K562 (cell line): ENCODE results near the gene TPCN1. TPM values are rescaled to one million over a fixed set of nuclear protein-coding genes. Genes with fewer than 3 reads are reported as not detected.
A peak's percentile ranks its signal among the peaks of the same experiment; 100 is the strongest.

Experiments used
- AFF4 ChIP-seq: sonication (generic); formaldehyde crosslinking; IDR thresholded peaks from 2 replicates; pipeline ENCODE4 v1.8.0; 2023; ENCODE audit warnings: mild to moderate bottlenecking, missing genetic modification reagents
- ARID1B ChIP-seq: fragments of 450-650 bp; IDR thresholded peaks from 2 replicates; pipeline ENCODE4 v1.6.1; 2016; ENCODE audit warnings: antibody characterized with exemption, mild to moderate bottlenecking, inconsistent platforms
- ATF1 ChIP-seq, 2 experiments: fragments of 450-650 bp in 1 of 2; IDR thresholded peaks; 2 replicates each; pipeline ENCODE4 v1.6.1; 2016; ENCODE audit warnings: missing compliant biosample characterization in 1 of 2, missing genetic modification characterization in 1 of 2
- BMI1 ChIP-seq: fragments of 150-350 bp; IDR thresholded peaks from 2 replicates; pipeline ENCODE4 v1.6.1; 2014; ENCODE audit warnings: low read length
- CEBPZ ChIP-seq: fragments of 150-350 bp; IDR thresholded peaks from 2 replicates; pipeline ENCODE4 v1.6.1; 2014; ENCODE audit warnings: low read depth, mild to moderate bottlenecking, low read length, borderline replicate concordance
- CREB1 ChIP-seq, 2 experiments: sonication (generic) in 1 of 2; formaldehyde crosslinking in 1 of 2; IDR thresholded peaks; 2 replicates each; pipeline versions ENCODE4 v1.6.1 to v1.8.0; 2012 to 2022; ENCODE audit warnings: inconsistent platforms in 1 of 2, mild to moderate bottlenecking in 1 of 2, missing genetic modification reagents in 1 of 2, moderate library complexity in 1 of 2
- CREM ChIP-seq: IDR thresholded peaks from 2 replicates; pipeline ENCODE4 v1.6.1; 2014; ENCODE audit warnings: antibody characterized with exemption, low read depth
- CSDE1 ChIP-seq, 2 experiments: fragments of 450-650 bp; IDR thresholded peaks; 2 replicates each; pipeline ENCODE4 v1.6.1; 2016; ENCODE audit warnings: mild to moderate bottlenecking in 1 of 2
- EGR1 ChIP-seq: fragments of 450-650 bp; conservative IDR thresholded peaks from 2 replicates; pipeline ENCODE4 v1.6.1; 2017; ENCODE audit warnings: mild to moderate bottlenecking
- EP400 ChIP-seq: fragments of 450-650 bp; IDR thresholded peaks from 2 replicates; pipeline ENCODE4 v1.6.1; 2017; ENCODE audit warnings: antibody characterized with exemption, mild to moderate bottlenecking, moderate library complexity
- FOXP1 ChIP-seq: sonication (generic); formaldehyde crosslinking; IDR thresholded peaks from 2 replicates; pipeline ENCODE4 v1.8.0; 2022; ENCODE audit warnings: mild to moderate bottlenecking, missing genetic modification reagents
- KDM2B ChIP-seq: fragments of 250-450 bp; sonication (Bioruptor Pico); IDR thresholded peaks from 2 replicates; pipeline ENCODE4 v1.8.0; 2021; ENCODE audit warnings: mild to moderate bottlenecking, moderate library complexity
- MAZ ChIP-seq, 2 experiments: fragments of 450-650 bp in 1 of 2; sonication (generic) in 1 of 2; formaldehyde crosslinking; IDR thresholded peaks in 1 of 2; conservative IDR thresholded peaks in 1 of 2; 2 replicates each; pipeline versions ENCODE4 v1.4.0 to v1.5.0; 2020; ENCODE audit warnings: mild to moderate bottlenecking in 1 of 2, missing genetic modification reagents in 1 of 2
- MBD2 ChIP-seq: sonication (generic); IDR thresholded peaks from 2 replicates; pipeline ENCODE4 v1.6.1; 2016; ENCODE audit warnings: low read depth, borderline replicate concordance
- NCOA6 ChIP-seq: fragments of 450-650 bp; IDR thresholded peaks from 2 replicates; pipeline ENCODE4 v1.6.1; 2017; ENCODE audit warnings: mild to moderate bottlenecking
- PHB ChIP-seq: fragments of 250-450 bp; sonication (Bioruptor Pico); IDR thresholded peaks from 2 replicates; pipeline ENCODE4 v1.5.0; 2021
- SAP30 ChIP-seq: fragments of 200-600 bp; sonication (generic); IDR thresholded peaks from 2 replicates; pipeline ENCODE4 v1.6.1; 2012; ENCODE audit warnings: borderline replicate concordance, low read depth, mild to moderate bottlenecking, moderate library complexity, low read length, control low read depth, inconsistent platforms; ENCODE audit not compliant: insufficient read depth, poor library complexity, severe bottlenecking
- ZNF384 ChIP-seq: IDR thresholded peaks from 2 replicates; pipeline ENCODE4 v1.6.1; 2012; ENCODE audit warnings: low read depth, low read length, improper control_type of control experiment
- polyA plus RNA-seq, 8 experiments: library from polyadenylated mRNA; depleted of rRNA in 4 of 8; stranded (reverse) in 5 of 8; unstranded in 3 of 8; fragments of >200 nt; fragmentation: Nextera tagmentation in 2 of 8; fragmentation: Illumina TruSeq in 1 of 8; extraction: Ambion mirVana in 2 of 8; extraction: Trizol in 1 of 8; gene quantifications; 2 replicates each; pipeline versions ENCODE4 v1.2.1 to v1.2.3, GENCODE V29; 2011 to 2014; ENCODE audit warnings: inconsistent platforms in 1 of 8, missing spikeins in 1 of 8
- total RNA-seq, 7 experiments: library from RNA; depleted of rRNA in 6 of 7; stranded (reverse); fragments of >200 nt in 6 of 7; fragmentation: Illumina TruSeq in 2 of 7; extraction: Trizol in 2 of 7; gene quantifications; 2 replicates each; pipeline versions ENCODE4 v1.2.1 to v1.2.3, GENCODE V29; 2011 to 2021; ENCODE audit warnings: low replicate concordance in 1 of 7
- TF ChIP-seq, protein P1 (sequence below): sonication (generic); formaldehyde crosslinking; IDR thresholded peaks from 2 replicates; pipeline ENCODE4 v1.8.1; 2023; ENCODE audit warnings: mild to moderate bottlenecking, missing genetic modification reagents

The TPCN1 gene
- total and polyA plus RNA-seq, 9 of the 15 experiments (the other 6 are each of a cell fraction or from before 2014, with no cell fraction given) = 0.80 to 23.8 (median 7.4) TPM

- TF ChIP-seq ARID1B (peak; percentile 64; the same call in 1 of the 2 replicates), FOXP1 (CRISPR knock-in tag) (peak; percentile 83; the same call in 1 of the 2 replicates), CSDE1 (IDR thresholded peaks at IDR 0.05) (peak in 1 of 2 experiments; percentile 42; a peak in 1 of 4 replicates), AFF4 (CRISPR knock-in tag) (peak; percentile 91), CREB1 (IDR thresholded peaks at IDR 0.05) (peak; percentile 53; the same call in 1 of the 2 replicates), CREB1 (CRISPR knock-in tag; IDR thresholded peaks at IDR 0.05) (peak; percentile 67), CEBPZ (no peak), PHB (CRISPR knock-in tag) (0 out of 2 replicates have a peak, but pooled peaks have one; percentile 42), MBD2 (peak; percentile 93), SAP30 (peak; percentile 97), KDM2B (peak; percentile 65; the same call in 1 of the 2 replicates), BMI1 (no peak), ZNF384 (no peak), EP400 (peak; percentile 99), EGR1 (peak; percentile 69; the same call in 1 of the 2 replicates), MAZ (CRISPR knock-in tag; conservative IDR thresholded peaks at IDR 0.05 in 1 of 2, IDR thresholded peaks at IDR 0.05 in 1 of 2) (peak; percentile 62 to 69; a peak in 2 of 4 replicates), ATF1 (CRISPR knock-in tag; IDR thresholded peaks at IDR 0.05) (no peak), ATF1 (tag; IDR thresholded peaks at IDR 0.05) (peak; percentile 65; the same call in 1 of the 2 replicates), CREM (peak; percentile 49; the same call in 1 of the 2 replicates), NCOA6 (no peak)
- TF ChIP-seq, protein P1, sequence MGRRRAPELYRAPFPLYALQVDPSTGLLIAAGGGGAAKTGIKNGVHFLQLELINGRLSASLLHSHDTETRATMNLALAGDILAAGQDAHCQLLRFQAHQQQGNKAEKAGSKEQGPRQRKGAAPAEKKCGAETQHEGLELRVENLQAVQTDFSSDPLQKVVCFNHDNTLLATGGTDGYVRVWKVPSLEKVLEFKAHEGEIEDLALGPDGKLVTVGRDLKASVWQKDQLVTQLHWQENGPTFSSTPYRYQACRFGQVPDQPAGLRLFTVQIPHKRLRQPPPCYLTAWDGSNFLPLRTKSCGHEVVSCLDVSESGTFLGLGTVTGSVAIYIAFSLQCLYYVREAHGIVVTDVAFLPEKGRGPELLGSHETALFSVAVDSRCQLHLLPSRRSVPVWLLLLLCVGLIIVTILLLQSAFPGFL = no peak
These were observed 35.9 kb upstream of the TPCN1 start, which contains the start of the genes DDX54 and RITA1 (continued) for GRCh38 chr12:113185180-113186032.
